ENCODE measurements around the gene SMIM20.
"Not testable (repeated sequence)": the region's sequence is repeated elsewhere in the genome, so short reads cannot be mapped to it uniquely, and the experiment has no call there.

SMIM20 gene

GRCh38 chr4:25892796-25893195 lies 21.2 kb upstream of the SMIM20 start:
- DNase-seq, result no peak

- DNase-seq, result no peak
Measured at GRCh38 chr4:25896776-25897539, 17.1 kb upstream of the SMIM20 start.

GRCh38 chr4:25900310-25900709 lies 13.7 kb upstream of the SMIM20 start:
- no peak for DNase-seq

GRCh38 chr4:25901030-25901430 lies 13.0 kb upstream of the SMIM20 start:
- DNase-seq, result no peak

- no peak for DNase-seq
Measured at GRCh38 chr4:25903900-25904747, 9.9 kb upstream of the SMIM20 start.

GRCh38 chr4:25904748-25905082 lies 9.3 kb upstream of the SMIM20 start:
- no peak for DNase-seq

GRCh38 chr4:25905371-25905770 lies 8.6 kb upstream of the SMIM20 start:
- no peak for DNase-seq

GRCh38 chr4:25906113-25906512 lies 7.9 kb upstream of the SMIM20 start:
- not testable (repeated sequence) for DNase-seq

GRCh38 chr4:25908491-25908901 lies 5.5 kb upstream of the SMIM20 start:
- no peak for DNase-seq

- no peak for DNase-seq
Measured at GRCh38 chr4:25911356-25911755, 2.7 kb upstream of the SMIM20 start.

- no peak for DNase-seq
Measured at GRCh38 chr4:25913056-25913850, 767 bp upstream of the SMIM20 start.

- no peak for DNase-seq
Measured at GRCh38 chr4:25914670-25915352, 791 bp downstream of the SMIM20 start.

- no peak for DNase-seq
Measured at GRCh38 chr4:25915353-25915705, 1.3 kb downstream of the SMIM20 start.

- no peak for DNase-seq
Measured at GRCh38 chr4:25916870-25917269, 2.9 kb downstream of the SMIM20 start.

- DNase-seq, result no peak
Measured at GRCh38 chr4:25919676-25920075, 5.7 kb downstream of the SMIM20 start.

GRCh38 chr4:25921922-25922321 lies 7.9 kb downstream of the SMIM20 start:
- no peak for DNase-seq

GRCh38 chr4:25922812-25923369 lies 8.9 kb downstream of the SMIM20 start:
- DNase-seq, result no peak

- DNase-seq, result no peak
Measured at GRCh38 chr4:25923745-25924144, 9.7 kb downstream of the SMIM20 start.

GRCh38 chr4:25925486-25926201 lies 11.6 kb downstream of the SMIM20 start:
- no peak for DNase-seq

- DNase-seq, result no peak
Measured at GRCh38 chr4:25926462-25926861, 12.4 kb downstream of the SMIM20 start.

- DNase-seq, result no peak
Measured at GRCh38 chr4:25927361-25928195, 13.6 kb downstream of the SMIM20 start.

Measured in NCI-H526 treated with DMSO at 0.1 percent for 48 hours (cell line).